Endodermal cell (in vitro differentiated cells): ENCODE data around the gene CDH4. TPM values are rescaled to one million over a fixed set of nuclear protein-coding genes. Genes with fewer than 3 reads are reported as not detected.
A peak's percentile ranks its signal among the peaks of the same experiment; 100 is the strongest.

ENCODE experiments used
- DNase-seq: peaks from one replicate; pipeline ENCODE4 v3.0.0-alpha.2; 2017
- H3K27ac ChIP-seq: 2 replicates; pipeline ENCODE4 v1.5.1; 2013; ENCODE audit warnings: mild to moderate bottlenecking, low read depth, low read length, moderate library complexity
- H3K27me3 ChIP-seq: 2 replicates; pipeline ENCODE4 v1.6.1; 2013; ENCODE audit warnings: mild to moderate bottlenecking, low read length, moderate library complexity; ENCODE audit not compliant: insufficient read depth, control insufficient read depth, poor library complexity, severe bottlenecking
- H3K36me3 ChIP-seq: 2 replicates; pipeline ENCODE4 v1.7.0; 2013; ENCODE audit warnings: mild to moderate bottlenecking, low read length, moderate library complexity; ENCODE audit not compliant: control insufficient read depth, insufficient read depth
- H3K4me1 ChIP-seq: one replicate; pipeline ENCODE4 v1.7.0; 2013; ENCODE audit warnings: low read length; ENCODE audit not compliant: control insufficient read depth, insufficient read depth
- H3K4me3 ChIP-seq: 2 replicates; pipeline ENCODE4 v1.5.1; 2013; ENCODE audit warnings: mild to moderate bottlenecking, low read length, moderate library complexity
- H3K9ac ChIP-seq: 2 replicates; pipeline ENCODE4 v1.6.1; 2013; ENCODE audit warnings: mild to moderate bottlenecking, low read length, moderate library complexity; ENCODE audit not compliant: poor library complexity, severe bottlenecking; ENCODE audit errors: extremely low read depth
- H3K9me3 ChIP-seq: 2 replicates; pipeline ENCODE4 v1.6.1; 2013; ENCODE audit warnings: mild to moderate bottlenecking, low read length, moderate library complexity; ENCODE audit not compliant: control insufficient read depth
- H3K27ac Mint-ChIP-seq: 2 replicates; pipeline ENCODE4 v1.8.0; 2020; ENCODE audit warnings: mixed read lengths
- H3K27me3 Mint-ChIP-seq: 2 replicates; pipeline ENCODE4 v1.8.0; 2021; ENCODE audit warnings: mild to moderate bottlenecking, mixed read lengths; ENCODE audit not compliant: insufficient read depth
- H3K36me3 Mint-ChIP-seq: 2 replicates; pipeline ENCODE4 v1.8.0; 2020; ENCODE audit warnings: low read depth, mixed read lengths
- H3K4me1 Mint-ChIP-seq: 2 replicates; pipeline ENCODE4 v1.8.0; 2020; ENCODE audit warnings: mixed read lengths
- H3K4me3 Mint-ChIP-seq: 2 replicates; pipeline ENCODE4 v1.8.0; 2020; ENCODE audit warnings: mild to moderate bottlenecking, moderate library complexity, mixed read lengths
- H3K9me3 Mint-ChIP-seq: 2 replicates; pipeline ENCODE4 v1.8.0; 2020; ENCODE audit warnings: mild to moderate bottlenecking, mixed read lengths
- WGBS, 2 experiments: methylation state at CpG; one replicate each; pipeline versions ENCODE4 v1.1.5 to v1.1.7; 2013; ENCODE audit warnings: missing lambda C conversion rate in 2 of 2, mixed read lengths in 1 of 2; ENCODE audit not compliant: insufficient coverage in 1 of 2, insufficient read length in 1 of 2; 5-methylcytosine and 5-hydroxymethylcytosine counted together
- total RNA-seq, 2 donors: library from RNA; stranded (reverse); fragmentation: NEBNext Ultra II Directional in 1 of 2; extraction: Animal tissue kit (Norgen Biotek cat#: 25700) in 1 of 2; gene quantifications; 2 replicates in 1 of 2; 3 replicates in 1 of 2; pipeline ENCODE4 v1.2.1, GENCODE V29; 2021
- TF ChIP-seq, protein P1 (sequence below): fragments of 200-600 bp; sonication (generic); conservative IDR thresholded peaks from 2 replicates; pipeline ENCODE4 v1.5.0; 2021; ENCODE audit warnings: antibody characterized with exemption, mild to moderate bottlenecking

Gene CDH4
- total RNA-seq, 2 donors from 2014 or later: 1.8 to 5.8 TPM

DNA sequence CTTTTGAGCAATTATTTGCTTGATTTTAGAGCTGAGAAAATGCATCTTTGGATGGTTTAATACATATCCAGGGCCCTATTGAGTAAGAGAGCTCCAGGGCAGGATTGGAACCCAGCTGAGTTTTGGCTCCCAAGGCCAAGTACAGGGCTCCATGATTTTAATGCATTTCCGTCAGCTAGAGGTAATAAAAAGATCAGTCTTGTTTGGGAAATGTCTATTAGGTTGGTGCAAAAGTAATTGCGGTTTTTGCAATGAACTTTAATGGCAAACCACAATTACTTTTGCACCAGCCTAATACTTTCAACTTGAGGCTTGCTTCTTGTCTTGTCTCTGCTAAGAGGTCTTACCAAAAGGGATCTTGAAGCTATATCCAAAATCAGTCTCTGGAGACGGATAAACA lies 29.4 kb upstream of the CDH4 start:
- Histone ChIP-seq H3K27ac (no peak overlapping the region), H3K9me3 (no peaks in the 10 kb centered on the region), H3K4me3 (no peak overlapping the region), H3K36me3 (no peaks in the 10 kb centered on the region), H3K27me3 (peaks cover 5% of the 10 kb centered on the region), H3K4me1 (no peaks in the 10 kb centered on the region), H3K9ac (no peak overlapping the region)
- Mint-ChIP-seq H3K4me1 (no peaks in the 10 kb centered on the region), H3K4me3 (no peak overlapping the region), H3K36me3 (no peaks in the 10 kb centered on the region), H3K27me3 (peaks cover 88% of the 10 kb centered on the region), H3K9me3 (peaks cover 5% of the 10 kb centered on the region), H3K27ac (no peak overlapping the region)
- no peak for DNase-seq
- WGBS, 2 experiments: 78 to 92% methylated on average over 1 to 3 of the region's 3 CpGs
- TF ChIP-seq, protein P1, sequence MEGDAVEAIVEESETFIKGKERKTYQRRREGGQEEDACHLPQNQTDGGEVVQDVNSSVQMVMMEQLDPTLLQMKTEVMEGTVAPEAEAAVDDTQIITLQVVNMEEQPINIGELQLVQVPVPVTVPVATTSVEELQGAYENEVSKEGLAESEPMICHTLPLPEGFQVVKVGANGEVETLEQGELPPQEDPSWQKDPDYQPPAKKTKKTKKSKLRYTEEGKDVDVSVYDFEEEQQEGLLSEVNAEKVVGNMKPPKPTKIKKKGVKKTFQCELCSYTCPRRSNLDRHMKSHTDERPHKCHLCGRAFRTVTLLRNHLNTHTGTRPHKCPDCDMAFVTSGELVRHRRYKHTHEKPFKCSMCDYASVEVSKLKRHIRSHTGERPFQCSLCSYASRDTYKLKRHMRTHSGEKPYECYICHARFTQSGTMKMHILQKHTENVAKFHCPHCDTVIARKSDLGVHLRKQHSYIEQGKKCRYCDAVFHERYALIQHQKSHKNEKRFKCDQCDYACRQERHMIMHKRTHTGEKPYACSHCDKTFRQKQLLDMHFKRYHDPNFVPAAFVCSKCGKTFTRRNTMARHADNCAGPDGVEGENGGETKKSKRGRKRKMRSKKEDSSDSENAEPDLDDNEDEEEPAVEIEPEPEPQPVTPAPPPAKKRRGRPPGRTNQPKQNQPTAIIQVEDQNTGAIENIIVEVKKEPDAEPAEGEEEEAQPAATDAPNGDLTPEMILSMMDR: no peak

DNA sequence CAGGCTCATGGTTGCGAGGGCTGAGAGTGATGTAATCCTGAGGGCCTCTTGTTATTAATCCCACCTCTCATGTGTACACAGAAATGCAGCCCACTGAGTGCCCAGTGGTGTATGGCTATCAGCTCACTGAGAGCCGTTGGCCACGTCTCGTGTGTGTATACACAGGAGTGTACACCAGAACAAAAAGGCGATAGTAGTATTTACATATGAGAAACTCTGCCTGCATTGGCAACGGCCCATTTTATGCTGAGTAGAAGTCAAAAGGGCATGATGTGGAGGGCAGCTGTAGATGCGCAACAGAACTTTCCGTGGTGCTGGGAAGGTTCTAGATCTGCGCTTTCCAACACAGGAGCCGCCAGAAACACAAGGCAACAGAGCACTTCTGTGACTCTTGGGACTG lies 28.9 kb upstream of the CDH4 start:
- 95% methylated on average over 10 of the region's 10 CpGs for WGBS, 2 experiments
- no peaks in the 10 kb centered on the region for H3K36me3 Mint-ChIP-seq
- DNase-seq: no peak
- Histone ChIP-seq H3K4me3 (no peak overlapping the region), H3K27ac (no peak overlapping the region), H3K9me3 (no peaks in the 10 kb centered on the region), H3K9ac (no peak overlapping the region), H3K4me1 (no peaks in the 10 kb centered on the region), H3K27me3 (peaks cover 9% of the 10 kb centered on the region), H3K36me3 (no peaks in the 10 kb centered on the region)
- peaks cover 87% of the 10 kb centered on the region for H3K27me3 Mint-ChIP-seq
- H3K4me1 Mint-ChIP-seq: no peaks in the 10 kb centered on the region
- H3K9me3 Mint-ChIP-seq: peaks cover 2% of the 10 kb centered on the region
- no peak overlapping the region for H3K4me3 Mint-ChIP-seq
- H3K27ac Mint-ChIP-seq: no peak overlapping the region
- TF ChIP-seq, protein P1: no peak

DNA sequence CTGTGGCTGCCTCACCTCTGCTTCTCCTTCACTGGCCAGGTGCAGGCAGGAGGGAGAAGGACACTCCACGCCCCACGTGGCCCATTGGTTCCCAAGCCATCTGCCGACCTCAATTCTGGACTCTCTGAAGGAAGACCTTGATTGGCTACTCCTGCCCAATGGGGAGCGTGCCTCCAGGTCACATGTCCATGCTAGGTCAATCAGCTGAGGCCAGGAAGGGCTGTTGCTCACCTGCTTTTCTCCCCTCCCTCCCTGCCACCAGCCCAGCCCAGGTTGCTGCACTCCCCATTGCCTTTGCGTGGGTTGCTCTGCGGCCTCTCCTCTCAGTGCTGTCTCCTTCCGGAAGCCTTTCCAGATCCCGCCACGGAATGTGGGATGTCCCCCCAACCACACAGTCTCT lies 21.9 kb upstream of the CDH4 start:
- no peak overlapping the region for H3K4me3 Mint-ChIP-seq

More for the DNA sequence above, 21.9 kb upstream of the CDH4 start:
- 87 to 95% methylated on average over 8 to 9 of the region's 9 CpGs for WGBS, 2 experiments
- H3K27me3 Mint-ChIP-seq: peaks cover 72% of the 10 kb centered on the region
- peaks cover 5% of the 10 kb centered on the region for H3K27me3 ChIP-seq
- H3K36me3 ChIP-seq: no peaks in the 10 kb centered on the region
- no peak overlapping the region for H3K9ac ChIP-seq
- peaks cover 2% of the 10 kb centered on the region for H3K4me1 Mint-ChIP-seq
- peaks cover 15% of the 10 kb centered on the region for H3K9me3 Mint-ChIP-seq
- H3K4me3 ChIP-seq: no peak overlapping the region
- peaks cover 9% of the 10 kb centered on the region for H3K9me3 ChIP-seq
- no peak overlapping the region for H3K27ac ChIP-seq
- TF ChIP-seq, protein P1: no peak
- H3K4me1 ChIP-seq: no peaks in the 10 kb centered on the region
- no peak overlapping the region for H3K27ac Mint-ChIP-seq
- peak; percentile 54 for DNase-seq
- H3K36me3 Mint-ChIP-seq: no peaks in the 10 kb centered on the region
